ENCODE data around the gene RASSF5. TPM values are rescaled to one million over a fixed set of nuclear protein-coding genes. Genes with fewer than 3 reads are reported as not detected.

RASSF5 gene
- total and polyA plus RNA-seq, 2 of the 13 experiments (the other 11 are each of a cell fraction or from before 2014, with no cell fraction given): 0.18 to 0.40 TPM

DNA sequence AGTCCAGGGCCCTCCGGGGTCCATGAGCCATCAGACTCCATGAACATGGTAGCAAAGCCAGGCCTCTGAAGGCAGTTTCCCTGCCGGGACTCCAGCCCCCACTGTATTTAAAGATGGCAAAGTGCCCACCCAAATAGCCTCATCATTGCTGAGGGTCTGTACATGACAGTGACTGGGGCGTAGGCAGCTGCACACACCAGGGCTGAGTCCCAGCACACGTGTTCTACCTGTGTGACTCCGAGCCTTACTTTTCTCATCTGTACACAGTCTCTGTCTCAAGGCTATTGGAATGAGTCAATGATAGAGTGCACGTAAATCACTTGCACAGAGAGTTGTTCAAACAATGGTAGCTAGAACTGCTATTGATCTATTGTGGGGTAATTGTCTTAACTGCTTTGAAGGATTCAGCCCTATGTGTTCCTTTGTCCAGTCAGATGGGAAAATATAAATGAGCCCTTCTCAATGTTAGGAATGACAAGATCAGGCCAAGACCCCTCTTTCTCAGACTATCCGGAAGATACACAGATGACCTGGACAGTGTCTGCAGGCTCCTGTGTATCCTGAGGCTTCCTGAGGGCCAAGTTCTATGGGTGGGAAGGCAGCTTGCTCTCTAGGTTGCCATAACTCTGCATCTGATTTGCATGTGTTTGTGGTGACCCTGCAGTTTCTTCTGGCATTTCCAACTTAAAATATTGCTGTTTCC is 48.9 kb downstream of the RASSF5 start (continued):
- TF ChIP-seq RFXANK (CRISPR knock-in tag; IDR thresholded peaks at IDR 0.05) (no peak), KDM4B (CRISPR knock-in tag; IDR thresholded peaks at IDR 0.05) (no peak), EZH2 (conservative IDR thresholded peaks at IDR 0.05; ENCODE audit: low read depth, low read length) (no peak), ZNF660 (CRISPR knock-in tag; IDR thresholded peaks at IDR 0.05; ENCODE audit: borderline replicate concordance, low read depth) (no peak), SP140L (CRISPR knock-in tag; IDR thresholded peaks at IDR 0.05; ENCODE audit: borderline replicate concordance) (no peak), SMYD3 (CRISPR knock-in tag; IDR thresholded peaks at IDR 0.05) (peak; percentile 25; the same call in 1 of the 2 replicates), ZNF34 (CRISPR knock-in tag; IDR thresholded peaks at IDR 0.05; ENCODE audit: borderline replicate concordance) (no peak), FOXA1 (IDR thresholded peaks at IDR 0.05) (no peak), FOXA1 (CRISPR knock-in tag; IDR thresholded peaks at IDR 0.05) (peak; percentile 38; the same call in 1 of the 2 replicates), HDAC1 (CRISPR knock-in tag; IDR thresholded peaks at IDR 0.05) (peak; percentile 48; the same call in 1 of the 2 replicates), TEAD2 (CRISPR knock-in tag; IDR thresholded peaks at IDR 0.05) (no peak), ZNF10 (CRISPR knock-in tag; IDR thresholded peaks at IDR 0.05; ENCODE audit: borderline replicate concordance, low read depth) (no peak), KLF16 (CRISPR knock-in tag; IDR thresholded peaks at IDR 0.05) (no peak; a peak in 1 of 4 replicates), PAF1 (CRISPR knock-in tag; IDR thresholded peaks at IDR 0.05) (no peak), SP1 (IDR thresholded peaks at IDR 0.05) (no peak), SP1 (CRISPR knock-in tag; IDR thresholded peaks at IDR 0.05) (no peak), BRCA1 (CRISPR knock-in tag; IDR thresholded peaks at IDR 0.05) (no peak), CHD4 (IDR thresholded peaks at IDR 0.05; ENCODE audit: borderline replicate concordance, low read length) (no peak), SAFB2 (CRISPR knock-in tag; IDR thresholded peaks at IDR 0.05; ENCODE audit: borderline replicate concordance, low read depth) (no peak), PHF8 (CRISPR knock-in tag; IDR thresholded peaks at IDR 0.05) (no peak), RXRA (CRISPR knock-in tag; IDR thresholded peaks at IDR 0.05) (no peak; the same call in 1 of the 2 replicates), GATAD1 (CRISPR knock-in tag; IDR thresholded peaks at IDR 0.05) (no peak), NFIB (CRISPR knock-in tag; IDR thresholded peaks at IDR 0.05; ENCODE audit: borderline replicate concordance) (no peak), ZMYM3 (CRISPR knock-in tag; IDR thresholded peaks at IDR 0.05) (no peak), MEIS1 (CRISPR knock-in tag; IDR thresholded peaks at IDR 0.05; ENCODE audit: borderline replicate concordance) (no peak), ZNF3 (CRISPR knock-in tag; IDR thresholded peaks at IDR 0.05) (no peak)
- TF ChIP-seq, protein P1, sequence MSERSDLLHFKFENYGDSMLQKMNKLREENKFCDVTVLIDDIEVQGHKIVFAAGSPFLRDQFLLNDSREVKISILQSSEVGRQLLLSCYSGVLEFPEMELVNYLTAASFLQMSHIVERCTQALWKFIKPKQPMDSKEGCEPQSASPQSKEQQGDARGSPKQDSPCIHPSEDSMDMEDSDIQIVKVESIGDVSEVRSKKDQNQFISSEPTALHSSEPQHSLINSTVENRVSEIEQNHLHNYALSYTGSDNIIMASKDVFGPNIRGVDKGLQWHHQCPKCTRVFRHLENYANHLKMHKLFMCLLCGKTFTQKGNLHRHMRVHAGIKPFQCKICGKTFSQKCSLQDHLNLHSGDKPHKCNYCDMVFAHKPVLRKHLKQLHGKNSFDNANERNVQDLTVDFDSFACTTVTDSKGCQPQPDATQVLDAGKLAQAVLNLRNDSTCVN (CRISPR knock-in tag; IDR thresholded peaks at IDR 0.05; ENCODE audit: borderline replicate concordance): no peak
- TF ChIP-seq, protein P2, sequence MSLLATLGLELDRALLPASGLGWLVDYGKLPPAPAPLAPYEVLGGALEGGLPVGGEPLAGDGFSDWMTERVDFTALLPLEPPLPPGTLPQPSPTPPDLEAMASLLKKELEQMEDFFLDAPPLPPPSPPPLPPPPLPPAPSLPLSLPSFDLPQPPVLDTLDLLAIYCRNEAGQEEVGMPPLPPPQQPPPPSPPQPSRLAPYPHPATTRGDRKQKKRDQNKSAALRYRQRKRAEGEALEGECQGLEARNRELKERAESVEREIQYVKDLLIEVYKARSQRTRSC (CRISPR knock-in tag; IDR thresholded peaks at IDR 0.05; ENCODE audit: low read depth): no peak
- TF ChIP-seq, protein P3, sequence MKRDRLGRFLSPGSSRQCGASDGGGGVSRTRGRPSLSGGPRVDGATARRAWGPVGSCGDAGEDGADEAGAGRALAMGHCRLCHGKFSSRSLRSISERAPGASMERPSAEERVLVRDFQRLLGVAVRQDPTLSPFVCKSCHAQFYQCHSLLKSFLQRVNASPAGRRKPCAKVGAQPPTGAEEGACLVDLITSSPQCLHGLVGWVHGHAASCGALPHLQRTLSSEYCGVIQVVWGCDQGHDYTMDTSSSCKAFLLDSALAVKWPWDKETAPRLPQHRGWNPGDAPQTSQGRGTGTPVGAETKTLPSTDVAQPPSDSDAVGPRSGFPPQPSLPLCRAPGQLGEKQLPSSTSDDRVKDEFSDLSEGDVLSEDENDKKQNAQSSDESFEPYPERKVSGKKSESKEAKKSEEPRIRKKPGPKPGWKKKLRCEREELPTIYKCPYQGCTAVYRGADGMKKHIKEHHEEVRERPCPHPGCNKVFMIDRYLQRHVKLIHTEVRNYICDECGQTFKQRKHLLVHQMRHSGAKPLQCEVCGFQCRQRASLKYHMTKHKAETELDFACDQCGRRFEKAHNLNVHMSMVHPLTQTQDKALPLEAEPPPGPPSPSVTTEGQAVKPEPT (CRISPR knock-in tag; IDR thresholded peaks at IDR 0.05; ENCODE audit: low read depth): no peak
